HL-60/S4 (cell line): Measurements from ENCODE around the gene FAM131B.

ENCODE experiments used
- in situ Hi-C: fragments of 300-500 bp; cut with MboI; formaldehyde crosslinking; loops from 2 replicates; pipeline ENCODE4 v1.14.3; 2022; ENCODE audit warnings: low sequenced_read_pairs

FAM131B gene

GRCh38 chr7:143360788-143361551 is 1.5 kb downstream of the FAM131B start:
- in situ Hi-C loops, result no loop called here

- in situ Hi-C loops, result no loop called here
Observed at GRCh38 chr7:143359771-143360353, 2.7 kb downstream of the FAM131B start.

- in situ Hi-C loops, result no loop called here
Observed at GRCh38 chr7:143358626-143359025, 3.9 kb downstream of the FAM131B start.

- in situ Hi-C loops, result no loop called here
Observed at GRCh38 chr7:143356414-143357050, 6.0 kb downstream of the FAM131B start.

GRCh38 chr7:143355450-143356385 is 6.8 kb downstream of the FAM131B start:
- in situ Hi-C loops, result no loop called here

GRCh38 chr7:143354965-143355364 is 7.5 kb downstream of the FAM131B start:
- in situ Hi-C loops, result no loop called here

- in situ Hi-C loops, result no loop called here
Observed at GRCh38 chr7:143354376-143354775, 8.1 kb downstream of the FAM131B start.

GRCh38 chr7:143352531-143353002 is 9.9 kb downstream of the FAM131B start:
- in situ Hi-C loops, result no loop called here

- in situ Hi-C loops, result no loop called here
Observed at GRCh38 chr7:143351574-143351973, 10.9 kb downstream of the FAM131B start.

- in situ Hi-C loops, result no loop called here
Observed at GRCh38 chr7:143351060-143351459, 11.5 kb downstream of the FAM131B start.

- in situ Hi-C loops, result no loop called here
Observed at GRCh38 chr7:143347950-143348349, 14.6 kb downstream of the FAM131B start.

- in situ Hi-C loops, result no loop called here
Observed at GRCh38 chr7:143346018-143346417, 16.5 kb downstream of the FAM131B start.

GRCh38 chr7:143345428-143345900 is 17.0 kb downstream of the FAM131B start:
- in situ Hi-C loops, result no loop called here

GRCh38 chr7:143343596-143343995 is 18.9 kb downstream of the FAM131B start:
- in situ Hi-C loops, result no loop called here

GRCh38 chr7:143341842-143342241 is 20.7 kb downstream of the FAM131B start:
- in situ Hi-C loops, result no loop called here

GRCh38 chr7:143337216-143337615 is 25.3 kb downstream of the FAM131B start:
- in situ Hi-C loops, result no loop called here

GRCh38 chr7:143334244-143334643 is 28.3 kb downstream of the FAM131B start:
- in situ Hi-C loops, result no loop called here

- in situ Hi-C loops, result no loop called here
Observed at GRCh38 chr7:143331179-143331801, 31.2 kb downstream of the FAM131B start.

- in situ Hi-C loops, result no loop called here
Observed at GRCh38 chr7:143329471-143330170, 32.9 kb downstream of the FAM131B start.

GRCh38 chr7:143327903-143328302 is 34.6 kb downstream of the FAM131B start:
- in situ Hi-C loops, result no loop called here
